PC-9 (cell line): Measurements from ENCODE around the gene PDE6C. TPM values are rescaled to one million over a fixed set of nuclear protein-coding genes. Genes with fewer than 3 reads are reported as not detected.

Source experiments
- BruUV-seq: library from RNA; stranded (reverse); fragments of 400-500 nt; replicated peaks from 2 replicates; lab custom pipeline; 2021; lab: Mats Ljungman, UMichigan
- CTCF ChIA-PET: fragments of 300-600 bp; sonication (Branson Sonifier 250); formaldehyde crosslinking; loops from one replicate; lab custom pipeline; 2022; ENCODE audit warnings: antibody characterized with exemption; lab: Charles Lee
- POLR2A ChIA-PET: fragments of 300-600 bp; sonication (Branson Sonifier 250); formaldehyde crosslinking; loops from one replicate; lab custom pipeline; 2022; ENCODE audit warnings: antibody characterized with exemption; ENCODE audit not compliant: unreplicated experiment; lab: Charles Lee
- DNase-seq, 2 experiments: peaks; one replicate each; pipeline versions ENCODE4 v3.0.0 to v3.0.0-alpha.2; 2015 to 2022; ENCODE audit warnings: mixed read lengths in 1 of 2
- H2AFZ ChIP-seq: fragments of 200-600 bp; sonication (generic); 2 replicates; pipeline ENCODE4 v1.8.1; 2017; ENCODE audit warnings: antibody characterized with exemption
- H3F3A ChIP-seq: fragments of 200-600 bp; sonication (generic); 2 replicates; pipeline ENCODE4 v1.8.1; 2017; ENCODE audit warnings: antibody characterized with exemption, mild to moderate bottlenecking, low read depth; ENCODE audit not compliant: insufficient read depth
- H3K27ac ChIP-seq: fragments of 200-600 bp; sonication (generic); 2 replicates; pipeline ENCODE4 v1.6.1; 2016; ENCODE audit warnings: mixed run types
- H3K27me3 ChIP-seq: fragments of 200-600 bp; sonication (generic); 2 replicates; pipeline ENCODE4 v1.6.1; 2016; ENCODE audit warnings: low read depth, mixed run types; ENCODE audit not compliant: insufficient read depth
- H3K36me3 ChIP-seq: fragments of 200-600 bp; sonication (generic); 2 replicates; pipeline ENCODE4 v1.6.1; 2016; ENCODE audit warnings: low read depth, mixed run types
- H3K4me1 ChIP-seq: fragments of 200-600 bp; sonication (generic); replicated peaks from 2 replicates; pipeline ENCODE4 v1.6.1; 2016; ENCODE audit warnings: mixed run types; ENCODE audit not compliant: insufficient read depth
- H3K4me2 ChIP-seq: fragments of 200-600 bp; sonication (generic); 2 replicates; pipeline ENCODE4 v1.6.1; 2017; ENCODE audit warnings: mixed run types
- H3K4me3 ChIP-seq: fragments of 200-600 bp; sonication (generic); 2 replicates; pipeline ENCODE4 v1.6.1; 2016; ENCODE audit warnings: mixed run types
- H3K79me2 ChIP-seq: fragments of 200-600 bp; sonication (generic); 2 replicates; pipeline ENCODE4 v1.6.1; 2017; ENCODE audit warnings: low read depth, mixed run types
- H3K9me2 ChIP-seq: fragments of 200-600 bp; sonication (generic); 2 replicates; pipeline ENCODE4 v1.8.1; 2017; ENCODE audit warnings: mild to moderate bottlenecking; ENCODE audit not compliant: insufficient read depth
- H3K9me3 ChIP-seq: fragments of 200-600 bp; sonication (generic); 2 replicates; pipeline ENCODE4 v1.8.1; 2016; ENCODE audit warnings: low read depth; ENCODE audit not compliant: insufficient read depth
- H4K20me1 ChIP-seq: fragments of 200-600 bp; sonication (generic); 2 replicates; pipeline ENCODE4 v1.8.1; 2017; ENCODE audit not compliant: insufficient read depth
- EZH2 ChIP-seq: fragments of 200-600 bp; sonication (generic); IDR thresholded peaks from 2 replicates; pipeline ENCODE4 v1.8.0; 2017; ENCODE audit warnings: antibody characterized with exemption, low read depth
- intact Hi-C: fragments of 100-400 bp; cut with micrococcal nuclease; formaldehyde crosslinking; loops from one replicate; pipeline ENCODE4 v1.10.0; 2022; ENCODE audit not compliant: unreplicated experiment
- total RNA-seq: library from RNA; stranded (reverse); gene quantifications from 2 replicates; pipeline ENCODE4 v1.2.3, GENCODE V29; 2021
- TF ChIP-seq, protein P1 (sequence below): fragments of 200-600 bp; sonication (generic); conservative IDR thresholded peaks from 2 replicates; pipeline ENCODE4 v1.6.1; 2017; ENCODE audit warnings: mixed run types, antibody characterized with exemption, mild to moderate bottlenecking, moderate library complexity

The PDE6C gene
- total RNA-seq, 1 experiment from 2014 or later = not detected

DNA sequence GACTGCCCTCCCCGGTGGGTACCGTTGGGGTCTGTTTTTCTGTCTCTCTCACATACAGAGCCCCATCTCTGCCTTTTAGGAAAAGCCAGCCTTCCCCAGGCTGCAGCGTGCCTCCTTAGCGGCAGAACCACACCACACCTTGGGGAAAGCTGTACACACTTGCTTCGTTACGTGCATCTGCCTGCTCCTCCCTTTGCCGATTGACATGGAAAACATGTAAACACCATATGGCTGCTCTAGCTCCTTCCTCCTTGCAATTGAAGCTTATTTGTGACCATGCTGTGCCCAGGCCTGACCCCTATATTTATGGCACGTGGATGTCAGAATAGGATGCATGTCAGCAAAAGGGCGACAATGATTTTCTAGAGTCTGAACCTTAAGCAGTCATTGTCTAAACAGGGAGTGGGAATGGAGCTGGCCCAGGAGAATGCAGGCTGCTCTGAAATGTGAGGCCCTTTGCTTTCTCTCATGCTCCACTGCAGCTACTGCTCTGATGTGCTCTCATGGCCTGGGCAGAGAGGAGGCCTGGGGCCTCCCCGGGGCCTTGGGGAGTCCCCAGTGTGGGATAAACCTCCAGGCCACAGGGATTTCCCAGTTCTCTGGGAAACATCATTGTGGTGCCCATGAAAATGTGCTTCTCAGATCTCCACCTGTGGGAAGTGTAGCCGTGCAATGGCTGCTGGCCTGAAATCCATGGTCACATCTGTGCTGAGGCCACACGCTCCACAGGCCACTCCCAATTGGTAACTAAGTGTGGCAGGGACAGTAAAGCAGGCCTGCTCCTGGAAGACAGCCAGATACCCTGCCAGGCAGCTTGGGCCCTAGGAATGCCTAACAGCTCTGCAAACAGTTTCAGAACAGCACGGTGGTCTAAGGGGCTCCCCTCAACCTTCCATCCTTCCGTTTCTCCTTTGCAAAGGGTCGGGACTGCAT is 18.6 kb downstream of the PDE6C start:
- no peaks in the 10 kb centered on the region for H3K79me2 ChIP-seq
- no peaks in the 10 kb centered on the region for H3K27me3 ChIP-seq
- no TSS peak for BruUV-seq
- TF ChIP-seq, protein P1, sequence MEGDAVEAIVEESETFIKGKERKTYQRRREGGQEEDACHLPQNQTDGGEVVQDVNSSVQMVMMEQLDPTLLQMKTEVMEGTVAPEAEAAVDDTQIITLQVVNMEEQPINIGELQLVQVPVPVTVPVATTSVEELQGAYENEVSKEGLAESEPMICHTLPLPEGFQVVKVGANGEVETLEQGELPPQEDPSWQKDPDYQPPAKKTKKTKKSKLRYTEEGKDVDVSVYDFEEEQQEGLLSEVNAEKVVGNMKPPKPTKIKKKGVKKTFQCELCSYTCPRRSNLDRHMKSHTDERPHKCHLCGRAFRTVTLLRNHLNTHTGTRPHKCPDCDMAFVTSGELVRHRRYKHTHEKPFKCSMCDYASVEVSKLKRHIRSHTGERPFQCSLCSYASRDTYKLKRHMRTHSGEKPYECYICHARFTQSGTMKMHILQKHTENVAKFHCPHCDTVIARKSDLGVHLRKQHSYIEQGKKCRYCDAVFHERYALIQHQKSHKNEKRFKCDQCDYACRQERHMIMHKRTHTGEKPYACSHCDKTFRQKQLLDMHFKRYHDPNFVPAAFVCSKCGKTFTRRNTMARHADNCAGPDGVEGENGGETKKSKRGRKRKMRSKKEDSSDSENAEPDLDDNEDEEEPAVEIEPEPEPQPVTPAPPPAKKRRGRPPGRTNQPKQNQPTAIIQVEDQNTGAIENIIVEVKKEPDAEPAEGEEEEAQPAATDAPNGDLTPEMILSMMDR = no peak
- no peak for TF ChIP-seq EZH2
- H2AFZ ChIP-seq = no peak overlapping the region
- no peak overlapping the region for H3K4me2 ChIP-seq
- ChIA-PET POLR2A (interaction anchor here (0.7 kb wide), 1 partner anchor 771 kb away, joined by 6 read pairs; no protein-coding TSS in a partner anchor), CTCF (no interaction called here)
- no peaks in the 10 kb centered on the region for H3K9me2 ChIP-seq
- intact Hi-C loops = no loop called here
- H3K36me3 ChIP-seq = no peaks in the 10 kb centered on the region
- no peaks in the 10 kb centered on the region for H3F3A ChIP-seq
- DNase-seq = no peak
- no peaks in the 10 kb centered on the region for H3K4me1 ChIP-seq
- no peaks in the 10 kb centered on the region for H4K20me1 ChIP-seq
- H3K4me3 ChIP-seq = no peak overlapping the region
- H3K27ac ChIP-seq = no peak overlapping the region
- no peaks in the 10 kb centered on the region for H3K9me3 ChIP-seq

DNA sequence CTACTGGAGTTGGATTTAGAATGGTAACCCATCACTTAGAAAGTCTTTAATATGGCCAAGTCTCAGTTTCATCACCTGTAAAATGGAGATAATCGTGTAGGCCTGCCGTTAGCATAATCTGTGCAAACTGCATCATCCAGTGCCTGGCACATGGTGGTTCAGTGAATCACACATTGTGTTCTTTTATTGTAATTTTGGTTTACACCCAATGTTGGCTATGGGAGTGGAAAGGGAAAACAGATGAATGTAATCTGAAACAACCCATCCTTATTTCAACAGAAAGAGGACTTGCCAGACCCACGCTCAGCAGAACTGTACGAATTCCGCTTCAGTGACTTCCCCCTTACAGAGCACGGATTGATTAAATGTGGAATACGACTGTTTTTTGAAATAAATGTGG is 27.5 kb downstream of the PDE6C start:
- Histone ChIP-seq H4K20me1 (no peaks in the 10 kb centered on the region), H3K27me3 (no peaks in the 10 kb centered on the region), H3K4me3 (no peak overlapping the region), H3K4me2 (no peak overlapping the region), H3K9me3 (no peaks in the 10 kb centered on the region), H3K27ac (no peak overlapping the region), H3K9me2 (no peaks in the 10 kb centered on the region), H3F3A (no peaks in the 10 kb centered on the region), H2AFZ (no peak overlapping the region), H3K79me2 (no peaks in the 10 kb centered on the region), H3K36me3 (no peaks in the 10 kb centered on the region), H3K4me1 (no peaks in the 10 kb centered on the region)
- ChIA-PET POLR2A (no interaction called here), CTCF (interaction anchor here (0.7 kb wide), 1 partner anchor 40 kb away, joined by 7 read pairs; no protein-coding TSS in a partner anchor)
- no TSS peak for BruUV-seq
- no peak for DNase-seq
- no peak for TF ChIP-seq EZH2
- TF ChIP-seq, protein P1 = no peak
- intact Hi-C loops = no loop called here

DNA sequence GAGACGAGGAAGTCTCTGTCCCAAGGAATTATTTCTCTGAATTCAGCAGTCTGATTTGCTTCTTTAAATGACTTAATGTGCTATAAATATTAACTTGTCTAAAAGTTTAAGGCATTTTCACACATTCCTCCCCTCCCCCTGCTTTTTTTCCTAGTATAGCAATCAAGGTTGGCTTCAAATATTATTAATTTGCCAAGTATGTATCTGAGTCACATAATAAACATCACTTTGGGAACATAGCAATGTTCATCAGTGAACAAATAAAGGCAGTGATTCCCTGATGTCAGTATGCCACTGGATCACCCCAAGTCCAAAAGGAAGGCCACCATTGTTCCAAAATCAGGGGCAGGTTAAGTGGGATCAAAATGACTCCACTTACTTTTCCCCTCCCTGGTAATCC is 40.5 kb downstream of the PDE6C start:
- intact Hi-C loops = no loop called here
- H3K79me2 ChIP-seq = no peaks in the 10 kb centered on the region
- no peaks in the 10 kb centered on the region for H4K20me1 ChIP-seq
- H3K4me2 ChIP-seq = peak overlapping the region; percentile 49
- H3K36me3 ChIP-seq = no peaks in the 10 kb centered on the region
- no peaks in the 10 kb centered on the region; the same call in 1 of the 2 replicates for H3F3A ChIP-seq
- H3K4me3 ChIP-seq = no peak overlapping the region
- no peaks in the 10 kb centered on the region for H3K9me2 ChIP-seq
- POLR2A ChIA-PET = no interaction called here
- TF ChIP-seq, protein P1 = no peak
- no peak for TF ChIP-seq EZH2
- no peaks in the 10 kb centered on the region for H3K27me3 ChIP-seq
- DNase-seq = peak in 1 of 2 experiments; percentile 69
- CTCF ChIA-PET = no interaction called here
- no peaks in the 10 kb centered on the region for H3K9me3 ChIP-seq
- peaks cover 18% of the 10 kb centered on the region for H3K4me1 ChIP-seq
- no peak overlapping the region for H2AFZ ChIP-seq
- BruUV-seq = no TSS peak
- H3K27ac ChIP-seq = no peak overlapping the region
